Erythroblast (primary cell): ENCODE results near the gene HOXC13.

Experiments
- GATA1 ChIP-seq: IDR thresholded peaks from 2 replicates; pipeline ENCODE4 v1.6.1; 2011; ENCODE audit warnings: low read depth, mild to moderate bottlenecking, control low read depth, low read length, moderate library complexity
- POLR2A ChIP-seq: IDR thresholded peaks from 2 replicates; pipeline ENCODE4 v1.6.1; 2011; ENCODE audit warnings: mild to moderate bottlenecking, low read length

- TF ChIP-seq GATA1, result no peak
- TF ChIP-seq POLR2A, result no peak
Observed at GRCh38 chr12:53977596-53978445, 39.2 kb downstream of the HOXC13 start.
